Sigmoid colon (tissue), 7 donors: Measurements from ENCODE around the gene SLC10A1. TPM values are rescaled to one million over a fixed set of nuclear protein-coding genes. Genes with fewer than 3 reads are reported as not detected.
"Not testable (repeated sequence)": the region's sequence is repeated elsewhere in the genome, so short reads cannot be mapped to it uniquely, and the experiment has no call there.

ENCODE experiments used
- DNase-seq: peaks from one replicate; pipeline ENCODE4 v3.0.0-alpha.2; 2019
- H3K27ac ChIP-seq, 4 donors: fragments of 200-600 bp; sonication (generic); one replicate each; pipeline ENCODE4 v1.5.1; 2016 to 2019; ENCODE audit warnings: mild to moderate bottlenecking in 1 of 4
- H3K27me3 ChIP-seq, 3 donors: fragments of 200-600 bp; sonication (generic); one replicate each; pipeline ENCODE4 v1.5.1; 2019; ENCODE audit warnings: mild to moderate bottlenecking in 1 of 3
- H3K36me3 ChIP-seq, 4 donors: fragments of 200-600 bp; sonication (generic); one replicate each; pipeline ENCODE4 v1.5.1; 2016 to 2019
- H3K4me1 ChIP-seq, 4 donors: fragments of 200-600 bp; sonication (generic); one replicate each; pipeline ENCODE4 v1.5.1; 2017 to 2019
- H3K4me3 ChIP-seq, 4 donors: fragments of 200-600 bp; sonication (generic); one replicate each; pipeline ENCODE4 v1.5.1; 2017 to 2019; ENCODE audit warnings: mild to moderate bottlenecking in 2 of 4, moderate library complexity in 1 of 4
- H3K9me3 ChIP-seq, 4 donors: fragments of 200-600 bp in 3 of 4; sonication (generic) in 3 of 4; one replicate each; pipeline versions ENCODE4 v1.5.1 to v1.6.1; 2013 to 2019
- EP300 ChIP-seq, 4 donors: sonication (generic); formaldehyde crosslinking; IDR thresholded peaks; one replicate each; pipeline ENCODE4 v1.6.1; 2017; ENCODE audit warnings: antibody characterized with exemption in 4 of 4
- POLR2A ChIP-seq, 2 donors: fragments of 450-650 bp; IDR thresholded peaks; one replicate each; pipeline ENCODE4 v1.6.1; 2016; ENCODE audit warnings: antibody characterized with exemption in 2 of 2, mild to moderate bottlenecking in 2 of 2, moderate library complexity in 2 of 2
- POLR2AphosphoS5 ChIP-seq, 4 donors: sonication (generic); formaldehyde crosslinking; IDR thresholded peaks; one replicate each; pipeline ENCODE4 v1.6.1; 2017; ENCODE audit warnings: antibody characterized with exemption in 4 of 4
- WGBS, 2 donors: extraction: QIAGEN DNeasy Blood & Tissue Kit; methylation state at CpG; one replicate each; pipeline ENCODE4 v1.1.7; 2013; 5-methylcytosine and 5-hydroxymethylcytosine counted together
- intact Hi-C: fragments of 100-400 bp; cut with DNase I; formaldehyde crosslinking; loops from one replicate; pipeline ENCODE4 v1.15.1; 2023
- polyA plus RNA-seq, 3 donors: library from polyadenylated mRNA; stranded (reverse); fragments of 200-250 nt; gene quantifications; one replicate each; pipeline ENCODE4 v1.2.3, GENCODE V29; 2013
- total RNA-seq, 4 donors: library from RNA; depleted of rRNA; stranded (reverse); fragments of >200 nt; gene quantifications; one replicate each; pipeline ENCODE4 v1.1.0, GENCODE V29; 2016
- TF ChIP-seq, protein P1 (sequence below), 4 experiments: fragments of 450-650 bp in 3 of 4; fragments of 200-600 bp in 1 of 4; IDR thresholded peaks; one replicate each; pipeline ENCODE4 v1.5.1; 2016 to 2019; ENCODE audit warnings: antibody characterized with exemption in 4 of 4, mild to moderate bottlenecking in 3 of 4, moderate library complexity in 2 of 4
- donor health status: healthy with polysubstance abuse.
- donor health status: Bipolar disorder and iron deficiency.
- donor health status: healthy.

SLC10A1 gene
- total and polyA plus RNA-seq, 7 donors: not detected

- H3K4me3 ChIP-seq: no peak overlapping the region
- H3K36me3 ChIP-seq: no peaks in the 10 kb centered on the region
- H3K9me3 ChIP-seq: no peaks in the 10 kb centered on the region
- H3K27me3 ChIP-seq: peaks cover 0 to 32% (median 0%) of the 10 kb centered on the region in 3 donors
- TF ChIP-seq POLR2A (IDR thresholded peaks at IDR 0.05) (no peak), EP300 (IDR thresholded peaks at IDR 0.05) (no peak), POLR2AphosphoS5 (IDR thresholded peaks at IDR 0.05) (no peak)
- TF ChIP-seq, protein P1, sequence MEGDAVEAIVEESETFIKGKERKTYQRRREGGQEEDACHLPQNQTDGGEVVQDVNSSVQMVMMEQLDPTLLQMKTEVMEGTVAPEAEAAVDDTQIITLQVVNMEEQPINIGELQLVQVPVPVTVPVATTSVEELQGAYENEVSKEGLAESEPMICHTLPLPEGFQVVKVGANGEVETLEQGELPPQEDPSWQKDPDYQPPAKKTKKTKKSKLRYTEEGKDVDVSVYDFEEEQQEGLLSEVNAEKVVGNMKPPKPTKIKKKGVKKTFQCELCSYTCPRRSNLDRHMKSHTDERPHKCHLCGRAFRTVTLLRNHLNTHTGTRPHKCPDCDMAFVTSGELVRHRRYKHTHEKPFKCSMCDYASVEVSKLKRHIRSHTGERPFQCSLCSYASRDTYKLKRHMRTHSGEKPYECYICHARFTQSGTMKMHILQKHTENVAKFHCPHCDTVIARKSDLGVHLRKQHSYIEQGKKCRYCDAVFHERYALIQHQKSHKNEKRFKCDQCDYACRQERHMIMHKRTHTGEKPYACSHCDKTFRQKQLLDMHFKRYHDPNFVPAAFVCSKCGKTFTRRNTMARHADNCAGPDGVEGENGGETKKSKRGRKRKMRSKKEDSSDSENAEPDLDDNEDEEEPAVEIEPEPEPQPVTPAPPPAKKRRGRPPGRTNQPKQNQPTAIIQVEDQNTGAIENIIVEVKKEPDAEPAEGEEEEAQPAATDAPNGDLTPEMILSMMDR (IDR thresholded peaks at IDR 0.05): no peak
- intact Hi-C loops: loop anchor here (10.0 kb wide), 1 partner anchor 900 kb away; no protein-coding TSS in a partner anchor
- no peak overlapping the region for H3K27ac ChIP-seq
- WGBS, 2 donors: 8 to 46% methylated on average over 3 of the region's 3 CpGs
- H3K4me1 ChIP-seq: peaks cover 0 to 4% (median 1%) of the 10 kb centered on the region in 4 donors
- DNase-seq: no peak
Measured at GRCh38 chr14:69814397-69814796, 17.4 kb upstream of the SLC10A1 start.

- not testable (repeated sequence) for H3K4me3 ChIP-seq, H3K36me3 ChIP-seq, DNase-seq, H3K9me3 ChIP-seq, H3K27ac ChIP-seq, H3K4me1 ChIP-seq
- intact Hi-C loops: loop anchor here (10.0 kb wide), 1 partner anchor 901 kb away; no protein-coding TSS in a partner anchor
- 76 to 84% methylated on average over 6 of the region's 6 CpGs for WGBS, 2 donors
- peaks cover 0 to 29% (median 0%) of the 10 kb centered on the region in 3 donors for H3K27me3 ChIP-seq
Measured at GRCh38 chr14:69813346-69813745, 16.3 kb upstream of the SLC10A1 start.

DNA sequence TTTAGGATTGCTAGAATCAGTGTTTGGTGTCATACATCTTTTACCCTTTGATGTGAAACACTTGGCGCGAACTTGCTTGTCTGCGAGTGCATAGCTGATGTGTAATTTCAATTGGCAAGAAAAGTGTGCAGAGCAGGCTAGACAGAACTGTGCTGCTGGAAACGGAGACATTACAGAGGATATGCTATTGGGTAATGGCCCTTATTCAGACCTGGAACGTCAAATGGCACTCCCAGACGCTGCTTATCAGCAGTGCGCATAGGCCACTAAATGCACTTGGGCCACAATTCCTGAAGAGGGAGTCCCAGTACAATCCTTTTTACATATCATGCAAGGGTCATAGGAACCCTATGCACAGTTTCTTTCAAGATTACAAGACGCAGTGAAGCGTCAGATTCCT lies 15.7 kb upstream of the SLC10A1 start:
- TF ChIP-seq POLR2AphosphoS5 (IDR thresholded peaks at IDR 0.05) (no peak), POLR2A (IDR thresholded peaks at IDR 0.05) (no peak), EP300 (IDR thresholded peaks at IDR 0.05) (no peak)
- TF ChIP-seq, protein P1 (IDR thresholded peaks at IDR 0.05): no peak
- Histone ChIP-seq H3K36me3 (no peaks in the 10 kb centered on the region), H3K9me3 (no peaks in the 10 kb centered on the region), H3K27ac (no peak overlapping the region), H3K4me3 (no peak overlapping the region), H3K4me1 (no peaks in the 10 kb centered on the region), H3K27me3 (peaks cover 0 to 23% (median 0%) of the 10 kb centered on the region in 3 donors)
- DNase-seq: no peak
- intact Hi-C loops: loop anchor here (10.0 kb wide), 1 partner anchor 902 kb away; no protein-coding TSS in a partner anchor
- WGBS, 2 donors: 38 to 89% methylated on average over 9 of the region's 9 CpGs

- TF ChIP-seq, protein P1 (IDR thresholded peaks at IDR 0.05): no peak
- TF ChIP-seq EP300 (IDR thresholded peaks at IDR 0.05): no peak
- no peak for TF ChIP-seq POLR2AphosphoS5 (IDR thresholded peaks at IDR 0.05)
- TF ChIP-seq POLR2A (IDR thresholded peaks at IDR 0.05): no peak
- no peaks in the 10 kb centered on the region for H3K9me3 ChIP-seq
- DNase-seq: no peak
- no peak overlapping the region for H3K27ac ChIP-seq
- 86 to 91% methylated on average over 10 of the region's 10 CpGs for WGBS, 2 donors
- peaks cover 0 to 16% (median 0%) of the 10 kb centered on the region in 3 donors for H3K27me3 ChIP-seq
- intact Hi-C loops: loop anchor here (10.0 kb wide), 1 partner anchor 903 kb away; no protein-coding TSS in a partner anchor
- no peak overlapping the region for H3K4me3 ChIP-seq
- H3K4me1 ChIP-seq: no peaks in the 10 kb centered on the region
- no peaks in the 10 kb centered on the region for H3K36me3 ChIP-seq
Measured at GRCh38 chr14:69811868-69812252, 14.8 kb upstream of the SLC10A1 start.

DNA sequence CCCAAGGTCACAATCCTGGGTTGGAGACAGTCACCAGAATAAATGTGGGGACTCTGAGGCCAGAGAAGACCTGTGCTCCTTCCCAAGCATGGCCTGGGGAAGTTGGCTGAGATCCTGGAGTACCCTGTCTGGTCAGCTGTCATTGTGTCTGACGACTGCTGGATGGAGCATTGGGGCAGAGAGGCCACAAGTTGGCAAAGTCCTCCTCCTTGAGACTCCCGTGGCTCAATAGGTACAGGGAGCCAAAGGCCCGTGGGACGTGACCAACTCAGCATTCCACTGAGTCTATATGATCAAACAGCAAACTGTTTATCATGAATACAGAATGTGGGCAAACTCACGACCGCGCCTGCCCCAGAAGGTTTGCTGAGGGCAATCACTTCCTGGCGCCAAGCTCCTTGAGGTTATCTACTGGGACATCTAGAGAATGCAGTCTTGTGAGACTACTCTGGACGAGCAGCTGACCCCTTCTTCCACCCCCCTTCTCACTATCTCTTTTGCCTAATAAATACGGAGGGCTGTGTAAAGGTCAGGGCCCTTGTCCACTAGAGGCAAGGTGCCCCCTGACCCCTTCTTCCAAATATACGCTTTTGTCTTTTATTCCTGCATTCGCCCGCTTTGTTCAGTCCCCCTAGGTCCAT lies 14.3 kb upstream of the SLC10A1 start:
- 77 to 81% methylated on average over 13 of the region's 13 CpGs for WGBS, 2 donors
- peaks cover 0 to 11% (median 0%) of the 10 kb centered on the region in 3 donors for H3K27me3 ChIP-seq
- no peak overlapping the region for H3K27ac ChIP-seq
- H3K9me3 ChIP-seq: no peaks in the 10 kb centered on the region
- H3K36me3 ChIP-seq: no peaks in the 10 kb centered on the region
- H3K4me1 ChIP-seq: no peaks in the 10 kb centered on the region
- no peak overlapping the region for H3K4me3 ChIP-seq
- TF ChIP-seq POLR2AphosphoS5 (IDR thresholded peaks at IDR 0.05) (no peak), EP300 (IDR thresholded peaks at IDR 0.05) (no peak), POLR2A (IDR thresholded peaks at IDR 0.05) (no peak)
- TF ChIP-seq, protein P1 (IDR thresholded peaks at IDR 0.05): no peak
- no peak for DNase-seq
- intact Hi-C loops: loop anchor here (10.0 kb wide), 1 partner anchor 903 kb away; no protein-coding TSS in a partner anchor
